Activated T-cell treated with anti-CD3 and anti-CD28 coated beads for 48 hours (primary cell): ENCODE measurements around the gene PCYT1B.
"Not testable (repeated sequence)": the region's sequence is repeated elsewhere in the genome, so short reads cannot be mapped to it uniquely, and the experiment has no call there.

Experiments used
- DNase-seq: peaks from one replicate; pipeline ENCODE4 v3.0.0-alpha.2; 2020; ENCODE audit warnings: low read depth

The PCYT1B gene

DNA sequence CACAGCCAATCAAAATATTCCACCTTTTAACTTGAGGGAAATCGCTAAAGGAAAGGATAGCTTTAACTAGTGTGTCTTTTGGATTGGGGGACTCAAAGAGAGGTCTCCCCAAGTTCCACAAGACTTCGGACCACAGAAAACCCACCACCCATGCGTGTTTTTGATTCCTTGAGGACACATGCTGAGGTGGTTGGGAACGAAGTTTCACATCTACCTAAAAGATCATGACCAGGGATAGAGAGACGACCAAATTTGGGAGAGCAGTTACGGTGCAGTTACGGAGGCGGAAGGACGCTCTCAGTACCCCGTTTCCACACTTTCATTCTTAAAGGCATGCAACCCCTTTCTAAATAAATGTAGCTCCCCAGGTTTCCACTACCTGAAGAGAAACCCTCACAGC, 1.1 kb downstream of the PCYT1B start:
- DNase-seq: no peak

DNA sequence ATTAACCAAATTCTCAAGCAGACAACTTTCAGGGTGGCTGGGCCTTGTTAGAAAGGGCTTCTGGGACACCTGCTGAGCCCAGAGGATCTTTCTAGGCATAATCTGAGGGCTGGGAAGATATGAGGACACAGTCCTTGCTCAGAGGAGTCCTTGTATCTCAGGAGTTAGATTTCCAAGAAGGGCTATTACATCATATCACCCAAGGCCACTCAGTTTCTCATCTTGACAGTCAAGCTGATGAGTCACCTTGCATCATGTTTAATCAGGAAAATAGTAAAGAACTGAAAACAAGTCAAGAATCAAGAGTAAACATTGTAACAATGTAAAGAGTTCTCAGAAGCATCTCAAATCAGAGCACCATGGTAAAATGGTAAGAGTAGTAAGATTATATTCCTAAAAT, 4.0 kb downstream of the PCYT1B start:
- DNase-seq: no peak

DNA sequence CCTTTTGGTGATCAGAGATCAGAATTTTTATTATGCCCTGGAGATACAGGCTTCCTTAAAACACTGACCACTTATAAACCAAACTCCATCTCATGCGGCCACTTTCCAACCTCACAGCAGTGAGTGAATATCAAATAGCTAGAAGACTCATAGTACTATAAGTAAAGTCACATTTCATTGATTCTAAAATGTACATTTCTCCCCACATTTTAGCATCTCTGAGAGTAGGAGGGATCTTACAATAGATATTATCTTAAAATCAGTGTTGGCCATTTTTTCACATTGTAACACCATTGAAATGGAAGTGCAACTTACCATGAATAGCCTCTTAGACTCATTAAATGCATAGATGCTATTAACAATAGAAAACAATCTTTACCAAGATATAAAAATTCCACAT, 17.4 kb downstream of the PCYT1B start:
- no peak for DNase-seq

DNA sequence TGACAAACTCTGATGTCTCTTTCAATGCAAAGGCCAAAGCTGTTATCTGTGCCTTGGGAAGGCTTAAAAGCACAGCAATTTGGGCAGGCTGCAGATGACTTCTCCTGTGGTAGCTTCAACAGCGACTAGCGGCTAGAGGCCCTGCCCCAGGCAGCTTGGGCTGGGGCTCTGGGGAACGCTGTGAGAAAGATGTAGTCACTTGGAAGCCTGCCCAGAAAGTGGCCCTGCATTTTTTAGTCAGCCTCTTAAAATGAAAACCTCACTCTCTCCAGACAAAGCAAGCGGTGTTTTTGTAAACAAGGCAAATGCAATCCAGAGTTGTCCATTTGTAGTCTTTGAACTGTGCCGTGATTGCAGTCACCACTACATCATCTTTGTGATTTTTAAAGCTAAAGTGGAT, 27.5 kb downstream of the PCYT1B start:
- DNase-seq: no peak

DNA sequence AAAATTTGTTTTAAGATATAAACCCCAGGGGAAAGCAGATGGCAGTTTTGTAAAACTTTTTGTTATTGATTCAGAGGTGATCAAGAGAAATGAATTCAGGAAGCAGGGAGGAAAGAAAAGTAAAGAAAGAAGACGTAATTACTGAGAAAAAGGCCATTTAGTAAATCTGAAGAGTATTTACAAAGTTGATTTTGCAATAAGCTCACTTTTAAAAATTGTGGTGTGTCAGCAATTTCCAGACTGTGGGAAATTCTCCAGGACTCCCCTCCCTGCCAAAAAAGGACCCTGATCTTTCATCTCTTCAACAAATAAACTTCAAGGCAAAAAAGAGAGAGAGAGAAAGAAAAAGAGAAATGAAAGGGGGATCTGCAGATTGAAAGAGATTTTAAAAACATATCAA, 36.6 kb downstream of the PCYT1B start:
- DNase-seq: no peak

DNA sequence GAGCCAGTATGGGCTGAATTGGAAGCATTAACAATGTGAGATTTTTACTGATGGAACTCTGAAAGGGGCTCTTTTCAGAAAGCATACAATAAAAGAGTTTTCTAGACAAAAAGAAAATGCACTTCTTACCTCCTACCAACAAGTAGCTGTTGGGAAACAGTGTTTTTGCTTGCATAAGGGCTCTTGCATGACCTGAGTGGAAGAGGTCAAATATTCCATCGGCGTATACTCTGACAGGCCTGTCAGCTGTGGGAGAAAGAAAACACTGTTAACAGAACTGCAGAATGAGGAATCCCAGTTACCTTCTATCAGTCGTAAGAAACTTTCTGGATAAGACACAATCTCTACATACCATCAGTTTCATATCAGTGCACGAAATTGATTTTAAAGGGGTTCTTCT, 39.5 kb downstream of the PCYT1B start:
- DNase-seq: no peak

DNA sequence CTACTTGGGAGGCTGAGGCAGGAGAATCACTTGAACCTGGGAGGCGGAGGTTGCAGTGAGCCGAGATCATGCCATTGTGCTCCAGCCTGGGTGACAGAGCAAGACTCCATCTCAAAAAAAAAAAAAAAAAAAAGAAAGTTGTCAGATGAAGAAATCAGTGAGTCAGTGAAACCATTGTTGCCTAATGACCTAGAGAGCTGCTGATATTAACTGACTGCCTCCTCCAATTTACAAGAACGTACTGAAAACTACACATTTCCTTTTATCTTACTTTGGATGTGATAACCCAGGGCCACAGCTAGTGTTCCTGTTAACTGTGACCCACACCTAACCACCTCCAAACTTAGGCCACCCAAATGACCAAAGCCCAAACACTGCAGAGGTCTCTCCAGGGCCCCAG, 41.2 kb downstream of the PCYT1B start:
- not testable (repeated sequence) for DNase-seq

DNA sequence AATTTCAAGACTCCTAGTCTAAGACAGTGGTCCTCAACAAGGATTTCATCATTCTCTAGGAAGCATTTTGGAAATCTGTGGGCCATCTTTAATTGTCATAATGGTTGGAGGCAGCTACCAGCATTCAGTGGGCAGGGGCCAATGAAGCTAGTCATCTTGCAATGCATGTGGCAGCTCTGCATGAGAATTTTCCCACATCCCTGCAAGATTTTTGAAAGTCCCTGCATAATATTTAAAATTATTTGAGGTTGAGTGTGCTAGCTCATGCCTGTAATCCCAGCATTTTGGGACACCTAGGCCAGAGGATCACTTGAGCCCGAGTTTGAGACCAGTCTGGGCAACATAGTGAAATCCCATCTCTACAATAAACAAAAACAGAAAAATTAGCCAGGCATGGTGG, 44.0 kb downstream of the PCYT1B start:
- DNase-seq: no peak

DNA sequence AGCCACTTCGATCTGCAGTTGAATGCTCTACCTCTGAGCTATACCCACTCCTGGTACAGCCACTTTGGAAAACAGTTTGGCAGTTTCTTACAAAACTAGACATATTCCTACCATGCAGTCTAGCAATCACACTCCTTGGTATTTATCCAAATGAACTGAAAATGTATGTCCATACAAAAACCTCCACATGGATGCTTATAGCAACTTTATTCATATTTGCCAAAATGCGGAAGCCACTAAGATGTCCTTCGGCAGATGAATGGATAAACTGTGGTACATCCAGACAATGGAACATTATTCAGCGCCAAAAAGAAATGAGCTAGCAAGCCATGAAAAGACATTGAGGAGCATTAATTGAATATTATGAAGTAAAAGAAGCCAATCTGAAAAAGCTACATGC, 45.3 kb downstream of the PCYT1B start:
- no peak for DNase-seq

DNA sequence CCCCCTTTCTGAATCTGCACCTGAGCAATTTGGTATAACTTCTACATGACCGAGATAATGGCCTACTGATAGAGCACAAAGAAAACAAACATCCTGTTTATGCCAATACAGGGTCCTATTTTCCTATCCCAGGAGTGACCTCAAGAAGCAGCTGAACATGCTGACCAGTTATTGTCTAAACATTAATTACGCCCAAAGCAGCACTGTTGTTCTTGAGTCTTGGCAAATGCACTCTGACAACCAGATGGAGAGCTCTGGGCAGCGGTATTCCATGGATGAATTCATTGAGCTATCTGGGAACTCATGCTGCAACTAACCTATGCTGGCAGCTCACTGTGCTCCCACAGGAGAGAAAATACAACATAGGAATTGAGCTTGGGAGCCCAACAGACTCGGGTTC, 52.6 kb downstream of the PCYT1B start:
- no peak for DNase-seq

DNA sequence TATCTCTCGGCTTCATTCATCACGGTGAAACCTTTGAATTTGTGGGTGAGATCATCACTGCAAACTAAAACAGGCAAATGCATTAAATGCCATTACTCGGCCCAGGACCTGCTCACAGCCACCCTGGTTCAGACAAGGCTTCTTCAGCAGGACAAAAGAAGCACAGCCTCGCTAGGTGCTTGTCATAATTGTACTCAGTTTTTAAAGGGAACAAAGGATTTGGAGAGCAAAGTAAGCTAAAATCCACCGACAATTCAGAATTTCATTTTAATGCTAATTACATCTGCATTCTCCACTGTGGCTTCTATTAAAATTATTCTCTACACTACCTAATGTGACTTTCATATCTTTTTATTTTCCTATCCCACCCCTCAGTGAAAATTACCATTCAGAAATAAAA, 57.0 kb downstream of the PCYT1B start:
- no peak for DNase-seq

DNA sequence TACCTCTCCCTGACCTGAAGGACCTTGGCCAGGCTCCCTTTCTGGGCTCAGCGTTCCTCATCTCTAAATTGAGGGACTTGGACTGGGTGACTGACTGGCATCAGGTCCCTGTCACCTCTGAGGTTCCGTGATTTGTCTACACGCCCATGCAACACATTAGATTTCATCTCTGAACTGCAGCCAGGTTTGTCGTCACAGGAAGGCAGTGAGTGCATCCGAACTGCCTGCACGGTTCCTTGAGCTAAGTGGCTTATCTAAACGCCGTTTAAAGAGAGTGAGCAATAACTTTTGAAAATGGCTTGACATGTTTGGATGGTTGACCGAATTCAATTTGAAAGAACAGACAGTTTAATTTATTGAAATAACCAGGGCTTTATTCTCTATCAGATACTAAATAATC, 70.1 kb downstream of the PCYT1B start:
- DNase-seq: no peak

DNA sequence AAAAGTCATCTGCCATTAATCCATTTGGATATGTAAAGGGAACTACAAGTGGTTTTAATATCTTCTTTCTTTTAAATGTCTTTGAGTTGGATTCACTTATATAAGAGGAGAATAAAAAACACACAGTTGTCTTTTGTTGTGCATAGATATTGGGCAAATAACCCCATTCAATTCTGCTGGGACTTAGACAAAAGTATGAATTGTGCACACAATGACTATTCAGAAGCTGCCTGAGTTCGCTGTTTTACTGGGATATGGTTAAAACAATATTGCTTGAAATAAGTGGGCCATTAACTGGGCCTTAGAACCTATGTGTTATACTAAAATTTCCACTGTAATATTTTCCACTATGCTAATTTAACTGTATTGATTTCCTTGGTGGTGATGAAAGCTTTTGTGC, 71.7 kb downstream of the PCYT1B start:
- DNase-seq: no peak

DNA sequence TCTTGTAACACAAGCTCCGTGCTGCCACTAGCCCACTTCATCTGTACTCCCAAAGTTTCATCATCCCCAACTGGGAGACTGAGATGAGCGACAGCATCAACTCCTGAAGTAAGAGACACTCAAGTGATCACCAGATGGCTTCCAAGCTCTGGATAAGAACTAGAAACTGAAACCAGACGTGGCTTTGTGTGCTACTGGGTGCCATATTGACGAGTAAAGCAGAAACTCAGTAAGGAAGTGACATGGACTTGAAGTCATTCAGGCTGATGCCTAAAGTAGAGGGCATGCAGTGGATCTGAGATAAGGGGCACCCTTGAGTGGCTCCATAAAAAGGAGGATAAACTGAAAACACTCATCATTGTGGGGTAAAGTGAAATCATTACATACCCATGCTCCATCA, 72.4 kb downstream of the PCYT1B start:
- DNase-seq: no peak

DNA sequence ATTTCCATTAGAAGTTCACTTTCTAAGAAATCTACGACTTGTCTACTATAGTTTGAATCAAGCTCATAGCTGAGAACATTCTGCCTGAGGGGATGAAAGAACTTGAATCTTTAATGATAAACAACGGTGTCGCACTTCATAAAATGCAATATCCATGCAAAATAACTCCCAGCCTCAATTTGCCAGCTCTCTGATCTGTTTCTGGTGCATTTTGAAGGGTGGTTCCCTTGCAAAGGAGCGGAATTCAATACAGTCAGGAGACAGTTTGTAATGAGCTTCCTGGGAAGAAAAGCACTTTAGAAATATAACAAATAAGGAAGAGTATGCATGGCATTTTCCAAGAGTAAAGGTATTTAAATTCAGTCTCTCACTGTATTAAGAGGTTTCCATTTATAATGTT, 80.0 kb downstream of the PCYT1B start:
- no peak for DNase-seq

DNA sequence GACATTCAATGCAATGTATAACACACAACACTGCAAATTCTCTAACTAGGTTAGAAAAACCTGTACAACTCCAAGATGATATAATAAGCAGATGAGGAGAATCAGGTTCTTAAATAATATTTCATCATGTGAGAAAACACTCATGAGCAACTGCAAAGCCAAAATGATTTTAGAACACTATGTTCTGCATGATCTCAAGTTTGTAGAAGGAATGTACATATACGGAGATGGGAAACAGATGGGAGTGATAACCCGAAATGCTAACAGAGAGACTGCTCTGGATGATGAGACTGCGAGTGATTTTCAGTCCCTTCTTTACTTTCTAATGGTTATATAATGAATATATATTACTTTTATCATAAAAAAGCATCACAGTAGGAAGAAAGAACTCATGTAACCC, 80.9 kb downstream of the PCYT1B start:
- DNase-seq: no peak

DNA sequence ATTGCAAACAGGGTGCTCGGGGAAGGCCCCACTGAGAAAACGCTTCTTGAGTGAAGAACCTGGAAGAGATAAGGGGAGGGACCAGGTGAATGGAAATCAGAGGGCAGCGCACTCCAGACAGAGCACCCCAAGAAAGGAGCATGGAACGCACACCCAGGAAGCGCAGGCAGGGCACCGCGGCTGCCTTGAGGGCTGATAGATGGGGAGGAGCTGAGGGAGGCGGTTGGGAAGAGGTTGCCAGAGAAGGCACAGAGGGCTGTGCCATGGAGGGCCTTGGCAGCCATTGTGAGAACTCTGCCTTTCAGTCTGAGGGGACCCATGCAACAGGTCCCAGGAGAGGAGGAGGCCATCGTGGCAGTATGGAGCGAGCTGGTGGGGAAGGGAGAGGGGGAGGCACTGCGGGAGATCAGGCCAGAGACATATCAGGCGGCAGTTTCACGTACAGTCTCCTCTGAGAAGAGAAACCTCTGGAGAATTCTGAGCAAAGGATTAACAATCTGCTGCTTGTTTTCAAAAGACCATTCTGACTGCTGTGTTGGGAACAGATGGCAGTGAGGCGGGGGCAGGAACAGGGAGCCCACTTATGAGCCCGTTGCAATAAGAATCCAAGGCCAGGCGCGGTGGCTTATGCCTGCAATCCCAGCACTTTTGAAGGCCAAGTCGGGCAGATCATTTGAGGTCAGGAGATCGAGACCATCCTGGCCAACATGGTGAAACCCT, 83.7 kb downstream of the PCYT1B start:
- no peak for DNase-seq

DNA sequence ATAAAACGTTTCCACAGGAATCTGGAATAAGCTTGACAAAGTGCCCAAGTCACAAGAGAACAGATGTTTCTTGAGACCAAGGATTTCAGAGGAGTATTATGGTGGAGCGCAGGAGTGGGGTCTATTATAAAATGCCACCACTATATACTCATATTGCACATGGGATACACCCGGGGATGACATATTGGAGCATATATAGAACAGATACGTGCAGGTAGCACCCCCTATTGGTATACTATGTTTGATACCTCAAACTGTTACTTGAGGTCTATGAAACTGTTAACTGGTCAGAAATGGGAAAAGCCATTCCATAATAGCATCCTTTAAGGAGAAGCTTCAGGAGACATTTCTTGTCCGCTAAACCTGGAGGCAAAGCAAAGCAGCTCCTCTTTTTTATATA, 86.0 kb downstream of the PCYT1B start:
- no peak for DNase-seq

DNA sequence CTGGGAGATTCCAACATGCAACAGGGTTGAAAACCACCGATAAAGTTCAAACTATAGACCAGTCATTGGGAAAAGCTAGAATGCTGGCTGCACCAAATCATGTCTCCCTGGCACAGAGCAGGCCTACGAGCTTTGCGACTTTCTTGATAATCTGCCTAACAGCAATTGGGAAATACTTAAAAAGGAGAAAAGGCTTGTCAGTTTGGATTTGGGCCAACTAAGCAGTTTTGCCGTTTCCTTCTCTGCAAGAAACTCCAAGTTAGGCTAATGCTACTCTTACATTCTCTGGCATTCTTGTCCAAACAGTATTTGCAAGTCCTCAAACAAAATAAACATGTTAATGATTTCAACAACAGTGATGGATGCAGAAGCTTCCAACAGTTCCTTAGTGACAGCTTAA, 94.1 kb downstream of the PCYT1B start:
- DNase-seq: no peak

DNA sequence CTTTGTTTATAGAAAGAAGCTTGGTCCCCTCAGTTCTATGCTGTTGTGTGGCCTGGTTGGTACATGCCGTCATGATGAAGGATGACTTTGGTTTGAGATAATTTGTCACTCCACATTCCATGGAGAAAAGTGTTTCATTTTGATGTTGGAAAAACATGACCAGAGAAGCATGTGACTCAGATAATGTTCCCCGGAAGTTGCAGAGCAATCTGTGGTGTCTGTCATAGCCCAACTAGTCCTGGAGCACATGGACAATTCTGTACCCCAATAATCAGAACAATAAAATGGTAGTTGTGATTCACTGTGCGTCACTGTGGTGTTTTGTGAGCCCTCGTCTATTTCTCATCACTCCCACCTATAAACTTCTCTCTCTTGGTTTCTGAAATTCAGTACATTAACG, 97.0 kb downstream of the PCYT1B start:
- no peak for DNase-seq

DNA sequence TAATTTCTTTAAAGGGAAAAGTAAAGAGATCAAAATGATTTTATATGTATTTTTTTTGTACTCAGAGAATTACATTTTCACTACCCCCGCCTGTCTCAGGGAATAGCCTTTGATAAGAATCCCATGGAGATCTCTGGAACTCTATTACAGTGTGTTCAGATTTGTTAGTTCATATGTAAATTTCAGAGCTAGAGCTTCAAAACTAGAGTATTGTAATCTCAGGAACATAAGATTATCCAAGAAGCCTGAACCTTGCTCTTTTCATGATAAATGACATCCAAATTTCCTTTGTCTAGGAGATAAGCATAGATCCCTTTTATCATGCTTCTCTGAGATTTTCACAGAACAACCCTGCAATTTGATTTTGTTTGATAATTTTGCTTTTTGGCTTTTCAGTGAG, 99.2 kb downstream of the PCYT1B start:
- no peak for DNase-seq

DNA sequence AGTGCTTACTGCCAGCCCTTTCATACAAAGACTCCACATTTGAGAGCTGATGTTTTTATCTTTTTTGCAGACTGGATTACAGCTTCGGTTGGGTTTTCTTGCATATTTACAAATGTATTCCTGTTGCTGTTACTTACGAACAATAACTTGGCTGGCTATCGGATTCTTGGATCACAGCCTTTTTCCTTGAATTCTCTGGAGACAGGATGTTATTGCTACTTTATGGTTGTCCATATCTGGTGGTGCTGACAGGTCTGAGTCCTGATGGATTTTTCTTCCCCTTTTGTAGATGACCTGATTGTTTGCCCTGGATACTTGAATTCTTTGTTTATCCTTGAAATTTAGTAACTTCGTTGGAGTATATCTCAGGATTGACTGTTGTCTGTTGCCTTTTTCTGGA, 104.4 kb downstream of the PCYT1B start:
- no peak for DNase-seq

DNA sequence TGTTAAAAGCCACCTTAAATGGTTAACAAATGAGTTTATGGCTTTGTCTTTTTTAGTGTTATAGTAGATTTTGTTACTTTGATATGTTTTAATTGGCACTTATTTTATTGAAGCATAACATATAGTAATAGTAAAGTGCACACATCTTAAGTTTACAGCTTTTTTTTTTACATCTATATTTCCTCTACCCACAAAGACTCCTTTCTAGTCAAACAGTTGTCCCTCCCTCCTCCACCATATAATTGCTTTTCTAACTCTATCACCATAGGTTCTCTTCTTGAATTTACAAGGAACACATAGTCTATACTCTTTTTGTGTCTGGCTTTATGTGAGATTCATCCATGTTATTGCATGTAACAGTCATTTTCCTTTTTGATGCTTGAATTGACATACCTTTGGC, 110.6 kb downstream of the PCYT1B start:
- DNase-seq: no peak

DNA sequence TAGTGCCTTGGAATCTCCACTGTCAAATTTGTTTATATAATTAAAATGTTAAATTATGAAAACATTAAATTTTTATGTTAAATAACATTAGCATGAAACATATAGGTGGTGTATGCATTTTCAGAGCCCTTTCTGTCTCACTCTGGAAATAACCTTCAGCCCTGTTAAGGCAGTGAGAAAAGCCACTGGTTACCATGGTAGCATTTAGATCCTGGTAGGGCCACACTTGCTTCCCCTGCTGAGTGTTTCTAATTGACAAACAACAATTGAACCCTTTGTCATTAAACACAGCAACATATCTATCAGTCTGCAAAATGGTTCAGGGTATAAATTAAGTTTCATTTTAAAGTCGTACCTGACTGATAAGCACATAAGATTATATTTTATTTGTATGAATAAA, 118.5 kb downstream of the PCYT1B start:
- DNase-seq: no peak

DNA sequence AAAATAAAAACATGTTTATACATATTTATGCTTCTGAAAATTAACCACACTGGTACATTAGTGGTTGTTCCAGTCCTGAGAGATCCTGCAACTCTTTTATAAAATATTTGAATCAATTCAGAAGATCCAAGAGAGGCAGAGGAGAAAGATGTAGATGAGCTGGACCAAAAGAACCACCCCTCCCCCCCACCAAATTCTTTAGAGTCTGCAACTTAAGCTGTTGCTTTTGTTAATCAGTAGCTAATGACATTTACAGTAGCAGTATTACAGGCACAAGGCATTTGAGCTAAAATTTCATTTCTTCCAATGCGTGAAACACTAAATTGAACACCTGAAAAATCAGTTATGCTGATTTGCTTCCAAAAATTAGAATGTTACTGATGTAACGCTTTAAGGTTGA, 120.5 kb downstream of the PCYT1B start:
- no peak for DNase-seq
